Measurements from ENCODE around the gene RUBCNL.

DNA sequence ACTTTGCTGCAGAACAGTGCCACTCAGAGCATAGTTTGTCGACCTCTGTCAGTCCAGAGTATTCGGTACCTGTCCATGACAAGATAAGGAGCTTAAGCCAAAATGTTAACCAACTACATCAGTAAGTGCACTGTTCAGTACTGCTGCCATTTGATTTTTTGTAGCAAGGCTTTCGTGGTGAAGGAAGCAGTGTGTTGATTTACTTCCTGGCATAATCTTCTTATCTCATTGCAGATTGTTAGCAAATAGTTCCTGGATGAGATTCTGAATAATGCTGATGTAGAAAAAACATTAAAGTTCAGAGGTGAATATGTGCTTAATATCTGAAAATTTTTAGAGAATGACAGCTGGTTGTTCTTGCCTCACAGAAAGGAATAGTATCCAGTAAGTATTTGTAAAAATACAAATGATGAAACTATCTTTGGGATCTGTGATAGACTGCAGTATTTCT, 89.7 kb downstream of the RUBCNL start:
- TF ChIP-seq CTCF (IDR thresholded peaks at IDR 0.05) (no peak), POLR2A (IDR thresholded peaks at IDR 0.05) (no peak)
